Vagina (tissue), 2 donors: ENCODE measurements around the gene PNPO. TPM values are rescaled to one million over a fixed set of nuclear protein-coding genes. Genes with fewer than 3 reads are reported as not detected.

Source experiments
- DNase-seq, 2 donors: peaks; one replicate each; pipeline ENCODE4 v3.0.0-alpha.2; 2017; ENCODE audit errors: extremely low spot score in 2 of 2
- H3K27ac ChIP-seq: fragments of 200-600 bp; sonication (generic); one replicate; pipeline ENCODE4 v1.5.1; 2019
- H3K27me3 ChIP-seq: fragments of 200-600 bp; sonication (generic); one replicate; pipeline ENCODE4 v1.5.1; 2019
- H3K36me3 ChIP-seq, 2 donors: fragments of 200-600 bp; sonication (generic); one replicate each; pipeline ENCODE4 v1.5.1; 2017 to 2019
- H3K4me1 ChIP-seq: fragments of 200-600 bp; sonication (generic); one replicate; pipeline ENCODE4 v1.5.1; 2019
- H3K4me3 ChIP-seq, 2 donors: fragments of 200-600 bp; sonication (generic); 1 replicate in 1 of 2; 2 replicates in 1 of 2; pipeline ENCODE4 v1.5.1; 2016 to 2019
- H3K9me3 ChIP-seq: fragments of 200-600 bp; sonication (generic); one replicate; pipeline ENCODE4 v1.5.1; 2019
- POLR2A ChIP-seq, 2 donors: fragments of 450-650 bp; IDR thresholded peaks; one replicate each; pipeline ENCODE4 v1.6.1; 2017; ENCODE audit warnings: antibody characterized with exemption in 2 of 2, mild to moderate bottlenecking in 2 of 2, moderate library complexity in 2 of 2
- POLR2AphosphoS5 ChIP-seq, 2 donors: sonication (generic); formaldehyde crosslinking; IDR thresholded peaks; one replicate each; pipeline ENCODE4 v1.9.0; 2017; ENCODE audit warnings: antibody characterized with exemption in 2 of 2, mild to moderate bottlenecking in 2 of 2, low read depth in 1 of 2; ENCODE audit not compliant: insufficient read depth in 1 of 2
- intact Hi-C: fragments of 100-400 bp; cut with DNase I; formaldehyde crosslinking; loops from one replicate; pipeline ENCODE4 v1.15.1; 2023
- total RNA-seq: library from RNA; depleted of rRNA; stranded (reverse); fragments of >200 nt; gene quantifications from one replicate; pipeline ENCODE4 v1.2.3, GENCODE V29; 2016
- TF ChIP-seq, protein P1 (sequence below), 3 experiments: fragments of 450-650 bp in 2 of 3; fragments of 200-600 bp in 1 of 3; sonication (generic) in 1 of 3; IDR thresholded peaks; one replicate each; pipeline ENCODE4 v1.5.1; 2017 to 2019; ENCODE audit warnings: antibody characterized with exemption in 3 of 3, mild to moderate bottlenecking in 2 of 3, moderate library complexity in 2 of 3

The PNPO gene
- total RNA-seq, 1 donor from 2014 or later: 42.7 TPM

DNA sequence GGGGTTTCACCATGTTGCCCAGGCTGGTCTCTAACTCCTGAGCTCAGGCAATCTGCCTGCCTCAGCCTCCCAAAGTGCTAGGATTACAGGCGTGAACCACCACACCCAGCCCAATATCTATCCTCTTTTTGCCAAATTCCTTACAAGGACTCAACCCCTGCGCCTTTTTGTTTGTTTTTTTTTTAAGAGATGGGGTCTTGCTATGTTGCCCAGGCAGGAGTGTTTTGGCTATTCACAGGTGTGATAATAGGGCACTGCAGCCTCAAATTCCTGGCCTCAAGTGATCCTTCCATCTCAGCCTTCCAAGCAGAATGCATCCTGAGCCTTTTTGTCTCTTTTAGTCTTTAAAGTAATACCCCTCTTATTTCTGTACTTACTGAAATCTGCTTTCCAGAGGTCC lies 28.3 kb upstream of the PNPO start:
- H3K36me3 ChIP-seq: no peaks in the 10 kb centered on the region
- peaks cover 6% of the 10 kb centered on the region for H3K4me1 ChIP-seq
- DNase-seq: no peak
- no peak overlapping the region for H3K4me3 ChIP-seq
- H3K9me3 ChIP-seq: no peaks in the 10 kb centered on the region
- no peaks in the 10 kb centered on the region for H3K27me3 ChIP-seq
- intact Hi-C loops: no loop called here
- H3K27ac ChIP-seq: no peak overlapping the region
- no peak for TF ChIP-seq POLR2AphosphoS5 (IDR thresholded peaks at IDR 0.05; ENCODE audit: insufficient read depth in 1 of 2, low read depth in 1 of 2)
- no peak for TF ChIP-seq POLR2A (IDR thresholded peaks at IDR 0.05)
- TF ChIP-seq, protein P1, sequence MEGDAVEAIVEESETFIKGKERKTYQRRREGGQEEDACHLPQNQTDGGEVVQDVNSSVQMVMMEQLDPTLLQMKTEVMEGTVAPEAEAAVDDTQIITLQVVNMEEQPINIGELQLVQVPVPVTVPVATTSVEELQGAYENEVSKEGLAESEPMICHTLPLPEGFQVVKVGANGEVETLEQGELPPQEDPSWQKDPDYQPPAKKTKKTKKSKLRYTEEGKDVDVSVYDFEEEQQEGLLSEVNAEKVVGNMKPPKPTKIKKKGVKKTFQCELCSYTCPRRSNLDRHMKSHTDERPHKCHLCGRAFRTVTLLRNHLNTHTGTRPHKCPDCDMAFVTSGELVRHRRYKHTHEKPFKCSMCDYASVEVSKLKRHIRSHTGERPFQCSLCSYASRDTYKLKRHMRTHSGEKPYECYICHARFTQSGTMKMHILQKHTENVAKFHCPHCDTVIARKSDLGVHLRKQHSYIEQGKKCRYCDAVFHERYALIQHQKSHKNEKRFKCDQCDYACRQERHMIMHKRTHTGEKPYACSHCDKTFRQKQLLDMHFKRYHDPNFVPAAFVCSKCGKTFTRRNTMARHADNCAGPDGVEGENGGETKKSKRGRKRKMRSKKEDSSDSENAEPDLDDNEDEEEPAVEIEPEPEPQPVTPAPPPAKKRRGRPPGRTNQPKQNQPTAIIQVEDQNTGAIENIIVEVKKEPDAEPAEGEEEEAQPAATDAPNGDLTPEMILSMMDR (IDR thresholded peaks at IDR 0.05): no peak

DNA sequence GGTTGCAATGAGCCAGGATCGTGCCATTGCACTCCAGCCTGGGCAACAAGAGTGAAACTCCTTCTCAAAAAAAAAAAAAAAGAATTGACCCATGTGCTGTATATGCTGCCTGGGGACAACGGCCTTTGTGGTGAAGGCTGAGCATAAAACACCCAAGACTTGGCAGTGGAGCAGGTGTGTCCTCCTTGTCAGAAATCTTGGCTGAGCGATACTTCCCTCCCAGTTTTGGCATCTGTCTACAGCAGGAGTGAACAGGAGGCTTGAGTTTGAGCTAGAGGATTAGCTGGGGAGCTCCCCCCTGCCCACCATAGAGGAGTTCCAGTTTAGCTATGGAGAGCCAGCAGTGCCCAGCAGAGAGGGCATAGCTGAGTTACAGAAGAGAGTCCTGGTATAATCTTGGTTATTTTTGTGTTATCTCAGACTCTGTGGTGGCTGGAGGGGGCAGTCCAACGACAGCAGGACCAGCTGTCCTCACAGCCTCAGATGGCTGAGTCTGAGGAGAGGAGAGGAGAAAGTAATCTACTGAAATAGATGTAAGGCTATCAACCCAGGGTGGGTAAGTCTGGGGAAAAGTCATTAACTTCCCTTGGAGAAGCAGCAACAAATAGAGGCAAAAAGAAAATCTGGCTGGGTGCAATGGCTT lies 26.9 kb upstream of the PNPO start:
- DNase-seq: no peak
- intact Hi-C loops: no loop called here
- Histone ChIP-seq H3K4me1 (no peaks in the 10 kb centered on the region), H3K27me3 (no peaks in the 10 kb centered on the region), H3K9me3 (no peaks in the 10 kb centered on the region), H3K27ac (no peak overlapping the region), H3K36me3 (peaks cover 0 to 3% of the 10 kb centered on the region in 2 donors), H3K4me3 (no peak overlapping the region)
- TF ChIP-seq, protein P1 (IDR thresholded peaks at IDR 0.05): no peak

DNA sequence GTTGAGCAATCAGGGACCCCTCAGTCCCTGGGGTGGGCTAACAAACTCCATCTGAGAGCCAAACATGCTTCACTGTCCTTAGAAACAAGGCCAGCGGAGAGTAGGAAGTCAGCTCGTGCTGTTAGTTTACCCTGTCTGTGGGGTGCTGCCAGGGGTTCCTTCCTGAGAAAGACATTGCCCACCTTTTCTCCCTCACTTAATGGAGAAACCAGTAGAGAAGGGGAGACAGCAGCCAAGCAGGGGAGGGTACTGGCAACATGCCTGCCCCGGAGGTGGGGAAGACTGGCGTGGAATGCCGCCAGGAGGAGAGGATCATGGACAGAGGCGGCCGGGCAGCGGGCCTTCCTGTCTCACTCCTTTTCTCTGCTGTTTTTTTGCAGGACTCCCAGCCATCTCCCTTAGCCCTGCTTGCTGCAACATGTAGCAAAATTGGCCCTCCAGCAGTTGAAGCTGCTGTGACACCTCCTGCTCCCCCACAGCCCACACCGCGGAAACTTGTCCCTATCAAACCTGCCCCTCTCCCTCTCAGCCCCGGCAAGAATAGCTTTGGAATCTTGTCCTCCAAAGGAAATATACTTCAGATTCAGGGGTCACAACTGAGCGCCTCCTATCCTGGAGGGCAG lies 25.5 kb upstream of the PNPO start:
- TF ChIP-seq, protein P1 (IDR thresholded peaks at IDR 0.05): no peak
- TF ChIP-seq POLR2A (IDR thresholded peaks at IDR 0.05): no peak
- TF ChIP-seq POLR2AphosphoS5 (IDR thresholded peaks at IDR 0.05; ENCODE audit: insufficient read depth in 1 of 2, low read depth in 1 of 2): no peak
- no peaks in the 10 kb centered on the region for H3K4me1 ChIP-seq
- no peaks in the 10 kb centered on the region for H3K27me3 ChIP-seq
- intact Hi-C loops: no loop called here
- H3K4me3 ChIP-seq: no peak overlapping the region
- DNase-seq: no peak
- H3K9me3 ChIP-seq: no peaks in the 10 kb centered on the region
- H3K27ac ChIP-seq: no peak overlapping the region
- peaks cover 0 to 3% of the 10 kb centered on the region in 2 donors for H3K36me3 ChIP-seq

DNA sequence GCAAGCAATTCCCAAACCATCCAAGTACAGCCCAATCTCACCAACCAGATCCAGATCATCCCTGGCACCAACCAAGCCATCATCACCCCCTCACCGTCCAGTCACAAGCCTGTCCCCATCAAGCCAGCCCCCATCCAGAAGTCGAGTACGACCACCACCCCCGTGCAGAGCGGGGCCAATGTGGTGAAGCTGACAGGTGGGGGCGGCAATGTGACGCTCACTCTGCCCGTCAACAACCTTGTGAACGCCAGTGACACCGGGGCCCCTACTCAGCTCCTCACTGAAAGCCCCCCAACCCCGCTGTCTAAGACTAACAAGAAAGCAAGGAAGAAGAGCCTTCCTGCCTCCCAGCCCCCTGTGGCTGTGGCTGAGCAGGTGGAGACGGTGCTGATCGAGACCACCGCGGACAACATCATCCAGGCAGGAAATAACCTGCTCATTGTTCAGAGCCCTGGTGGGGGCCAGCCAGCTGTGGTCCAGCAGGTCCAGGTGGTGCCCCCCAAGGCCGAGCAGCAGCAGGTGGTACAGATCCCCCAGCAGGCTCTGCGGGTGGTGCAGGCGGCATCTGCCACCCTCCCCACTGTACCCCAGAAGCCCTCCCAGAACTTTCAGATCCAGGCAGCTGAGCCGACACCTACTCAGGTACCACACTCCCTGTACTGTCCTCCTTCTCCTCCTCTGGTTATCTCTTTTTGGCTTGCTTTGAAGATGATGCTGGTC lies 24.7 kb upstream of the PNPO start:
- Histone ChIP-seq H3K4me3 (no peak overlapping the region), H3K9me3 (no peaks in the 10 kb centered on the region), H3K36me3 (peaks cover 0 to 3% of the 10 kb centered on the region in 2 donors), H3K4me1 (no peaks in the 10 kb centered on the region), H3K27me3 (no peaks in the 10 kb centered on the region), H3K27ac (no peak overlapping the region)
- DNase-seq: no peak
- intact Hi-C loops: no loop called here
- no peak for TF ChIP-seq POLR2A (IDR thresholded peaks at IDR 0.05)
- no peak for TF ChIP-seq POLR2AphosphoS5 (IDR thresholded peaks at IDR 0.05; ENCODE audit: insufficient read depth in 1 of 2, low read depth in 1 of 2)

DNA sequence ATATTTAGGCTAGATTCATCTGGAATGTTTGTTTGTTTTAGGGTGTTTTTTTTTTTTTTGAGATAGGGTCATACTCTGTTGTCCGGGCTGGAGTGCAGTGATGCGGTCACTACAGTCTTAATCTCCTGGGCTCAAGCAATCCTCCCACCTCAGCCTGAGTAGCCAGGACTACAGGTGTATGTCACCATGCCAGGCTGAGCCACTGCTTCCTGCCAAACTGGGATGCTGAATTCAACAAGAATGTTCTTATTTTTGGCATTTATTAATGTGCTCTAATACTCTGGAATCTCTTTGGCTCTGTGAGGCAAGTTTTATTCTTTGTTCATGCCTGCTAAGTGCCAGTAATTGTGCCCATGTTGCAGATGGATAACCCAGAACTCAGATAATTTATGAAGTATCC lies 23.8 kb upstream of the PNPO start:
- intact Hi-C loops: no loop called here
- no peak for DNase-seq
- Histone ChIP-seq H3K9me3 (no peaks in the 10 kb centered on the region), H3K27me3 (no peaks in the 10 kb centered on the region), H3K4me1 (no peaks in the 10 kb centered on the region), H3K4me3 (no peak overlapping the region), H3K27ac (no peak overlapping the region), H3K36me3 (peaks cover 0 to 3% of the 10 kb centered on the region in 2 donors)
- TF ChIP-seq POLR2AphosphoS5 (IDR thresholded peaks at IDR 0.05; ENCODE audit: insufficient read depth in 1 of 2, low read depth in 1 of 2) (no peak), POLR2A (IDR thresholded peaks at IDR 0.05) (no peak)
- TF ChIP-seq, protein P1 (IDR thresholded peaks at IDR 0.05): no peak
